ENCODE data around the gene SLC14A1. TPM values are rescaled to one million over a fixed set of nuclear protein-coding genes. Genes with fewer than 3 reads are reported as not detected.
A peak's percentile ranks its signal among the peaks of the same experiment; 100 is the strongest.

Gene SLC14A1
- total and polyA plus RNA-seq, 2 of the 8 experiments (the other 6 are each of a cell fraction or from before 2014, with no cell fraction given): 0.18 TPM; not detected in 1

GRCh38 chr18:45734505-45734904 lies 10.5 kb downstream of the SLC14A1 start:
- no peak overlapping the region for H3K4me3 ChIP-seq (ENCODE audit: extremely low read depth in 1 of 4, insufficient read depth in 2 of 4, low read depth in 3 of 4, low read length in 4 of 4)
- TF ChIP-seq CEBPB (IDR thresholded peaks at IDR 0.05; ENCODE audit: low read depth, low read length): peak; percentile 45; the same call in 1 of the 2 replicates
- TF ChIP-seq POLR2AphosphoS5 (IDR thresholded peaks at IDR 0.05; ENCODE audit: low read depth, low read length): no peak
- H2AK5ac ChIP-seq (ENCODE audit: low read depth, low read length): no peak overlapping the region
- H3K27me3 ChIP-seq (replicated peaks in 1 of 4; ENCODE audit: control insufficient read depth in 3 of 4, extremely low read depth in 1 of 4, insufficient read depth in 3 of 4, low read length in 3 of 4): no peaks in the 10 kb centered on the region
- H3K23ac ChIP-seq (ENCODE audit: insufficient read length): no peak overlapping the region
- H3K4me1 ChIP-seq (replicated peaks in 1 of 4; ENCODE audit: control insufficient read depth in 3 of 4, insufficient read depth in 4 of 4, low read length in 3 of 4): peaks cover 0 to 4% (median 2%) of the 10 kb centered on the region in 4 experiments; a peak in 1 of 7 replicates
- no peaks in the 10 kb centered on the region for H4K20me1 ChIP-seq (replicated peaks in 1 of 2; ENCODE audit: control insufficient read depth in 1 of 2, insufficient read depth in 2 of 2, low read length in 2 of 2)
- no peak overlapping the region for H3K9ac ChIP-seq (replicated peaks in 1 of 4; ENCODE audit: extremely low read depth in 1 of 4, low read depth in 3 of 4, low read length in 3 of 4)
- no peaks in the 10 kb centered on the region for H3K36me3 ChIP-seq (ENCODE audit: control insufficient read depth in 2 of 4, insufficient read depth in 4 of 4, low read length in 3 of 4)
- no peaks in the 10 kb centered on the region for H3K23me2 ChIP-seq (ENCODE audit: low read depth, low read length)
- POLR2A ChIA-PET (ENCODE audit: partially characterized antibody): no interaction called here
- no peak for DNase-seq (ENCODE audit: low read depth in 1 of 2, low spot score in 2 of 2)
- H4K5ac ChIP-seq (ENCODE audit: insufficient read length, low read depth, low read length): no peak overlapping the region
- WGBS, 2 experiments (ENCODE audit: extremely low coverage in 1 of 2, insufficient coverage in 1 of 2, insufficient read length in 1 of 2, insufficient replicate concordance in 2 of 2, low coverage in 1 of 2, low lambda C conversion rate in 2 of 2, missing lambda C conversion rate in 1 of 2): 89% methylated on average over 3 of the region's 5 CpGs; no CpG with 5 or more reads in 1 of the 2 experiments
- no peak overlapping the region for H2BK12ac ChIP-seq (ENCODE audit: low read depth, low read length)
- no peak overlapping the region for H2AFZ ChIP-seq (ENCODE audit: low read length)
- H3K4me2 ChIP-seq (ENCODE audit: insufficient read depth in 1 of 2, low read depth in 2 of 2, low read length in 2 of 2): no peak overlapping the region
- H3K56ac ChIP-seq (replicated peaks; ENCODE audit: insufficient read length, low read depth, low read length): no peak overlapping the region
- no peaks in the 10 kb centered on the region for H3K9me3 ChIP-seq (ENCODE audit: insufficient read depth in 2 of 2, low read depth in 1 of 2, low read length in 1 of 2)
- no peaks in the 10 kb centered on the region for H3K79me2 ChIP-seq (ENCODE audit: control insufficient read depth in 1 of 2, insufficient read depth in 2 of 2, low read length in 2 of 2)
- no peak overlapping the region for H3K27ac ChIP-seq (ENCODE audit: low read depth, low read length)
- no peak for FAIRE-seq
- no peak overlapping the region for H4K8ac ChIP-seq (ENCODE audit: extremely low read depth, insufficient read depth, low read length)
- H3K18ac ChIP-seq (ENCODE audit: extremely low read depth, low read length): no peak overlapping the region
- H2BK20ac ChIP-seq (ENCODE audit: low read length): no peak overlapping the region
- H3K14ac ChIP-seq (ENCODE audit: insufficient read length): no peak overlapping the region
- CTCF ChIA-PET (ENCODE audit: partially characterized antibody): interaction anchor here (0.8 to 15.7 kb wide), 11 partner anchors 12 to 133 kb away, joined by 3 to 143 read pairs (median 4); partner anchors contain the start of gene SLC14A1
- H2BK120ac ChIP-seq (replicated peaks; ENCODE audit: low read depth, low read length): no peak overlapping the region
- no peak overlapping the region for H2BK15ac ChIP-seq (ENCODE audit: low read length)
- no peaks in the 10 kb centered on the region; the same call in 1 of the 2 replicates for H3K79me1 ChIP-seq (ENCODE audit: low read depth, low read length)
- H3K4ac ChIP-seq (replicated peaks; ENCODE audit: insufficient read length, low read depth, low read length): no peak overlapping the region
- no peak overlapping the region for H2BK5ac ChIP-seq (ENCODE audit: low read depth, low read length)
- H4K91ac ChIP-seq (replicated peaks; ENCODE audit: insufficient read length, low read length): no peak overlapping the region
